ENCODE results near the gene SECTM1.

Gene SECTM1

DNA sequence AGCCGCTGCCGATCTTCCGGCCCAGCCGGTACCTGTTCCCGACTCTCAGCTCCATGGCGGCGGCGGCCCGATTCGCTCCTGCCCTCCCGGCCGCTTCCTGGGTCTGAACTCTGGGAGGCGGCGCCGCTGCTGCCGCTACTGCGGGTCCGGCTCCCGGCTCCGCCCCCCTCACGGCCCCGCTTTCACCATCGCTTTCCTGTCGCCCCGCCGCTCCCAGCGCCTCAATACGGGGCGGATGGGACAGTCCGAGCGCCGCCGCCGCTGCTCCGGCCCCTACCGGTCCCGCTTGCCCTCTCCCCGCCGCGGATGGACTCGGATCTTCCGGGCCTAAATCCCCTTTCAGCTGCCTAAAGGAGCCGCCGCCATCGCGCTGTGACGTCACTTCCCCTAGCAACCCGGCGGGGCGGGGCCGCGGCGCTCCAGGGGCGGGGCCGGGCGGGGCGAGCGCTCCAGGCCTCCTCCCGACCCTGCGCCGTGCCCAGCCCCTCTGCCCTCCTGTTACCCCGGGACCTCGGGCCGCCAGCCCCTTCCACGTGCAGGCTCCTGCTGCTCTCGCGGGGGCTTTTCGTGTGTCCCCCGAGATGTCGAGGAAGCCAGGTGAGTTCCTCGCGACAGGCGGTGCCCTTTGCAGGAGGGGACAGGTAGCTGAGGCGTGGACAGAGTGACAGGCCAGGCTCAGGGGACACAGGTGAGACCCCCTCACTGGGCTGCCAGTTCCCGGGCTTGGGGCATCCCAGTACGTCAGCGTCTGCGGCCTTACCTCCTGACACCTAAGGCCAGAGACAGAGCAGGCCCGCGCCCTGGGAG is 60.0 kb downstream of the SECTM1 start, which contains the start of gene CSNK1D:
TSS of gene CSNK1D (minus strand) at position 374 of the 807 bp plus-strand sequence. CDS start at position 55, 319 bp downstream.
- TF ChIP-seq, protein P1, sequence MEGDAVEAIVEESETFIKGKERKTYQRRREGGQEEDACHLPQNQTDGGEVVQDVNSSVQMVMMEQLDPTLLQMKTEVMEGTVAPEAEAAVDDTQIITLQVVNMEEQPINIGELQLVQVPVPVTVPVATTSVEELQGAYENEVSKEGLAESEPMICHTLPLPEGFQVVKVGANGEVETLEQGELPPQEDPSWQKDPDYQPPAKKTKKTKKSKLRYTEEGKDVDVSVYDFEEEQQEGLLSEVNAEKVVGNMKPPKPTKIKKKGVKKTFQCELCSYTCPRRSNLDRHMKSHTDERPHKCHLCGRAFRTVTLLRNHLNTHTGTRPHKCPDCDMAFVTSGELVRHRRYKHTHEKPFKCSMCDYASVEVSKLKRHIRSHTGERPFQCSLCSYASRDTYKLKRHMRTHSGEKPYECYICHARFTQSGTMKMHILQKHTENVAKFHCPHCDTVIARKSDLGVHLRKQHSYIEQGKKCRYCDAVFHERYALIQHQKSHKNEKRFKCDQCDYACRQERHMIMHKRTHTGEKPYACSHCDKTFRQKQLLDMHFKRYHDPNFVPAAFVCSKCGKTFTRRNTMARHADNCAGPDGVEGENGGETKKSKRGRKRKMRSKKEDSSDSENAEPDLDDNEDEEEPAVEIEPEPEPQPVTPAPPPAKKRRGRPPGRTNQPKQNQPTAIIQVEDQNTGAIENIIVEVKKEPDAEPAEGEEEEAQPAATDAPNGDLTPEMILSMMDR (IDR thresholded peaks at IDR 0.05; ENCODE audit: control extremely low read depth, extremely low read depth, low read depth, missing control alignments): no peak
- POLR2A ChIA-PET: interaction anchor here (0.6 to 0.9 kb wide), 3 partner anchors 11 to 60 kb away, joined by 3 read pairs; partner anchors contain the start of gene SLC16A3
- CTCF ChIA-PET: interaction anchor here (1.2 to 1.5 kb wide), 2 partner anchors 27 to 38 kb away, joined by 4 read pairs; no protein-coding TSS in a partner anchor
- DNase-seq (ENCODE audit: extremely low spot score): peak; percentile 99

DNA sequence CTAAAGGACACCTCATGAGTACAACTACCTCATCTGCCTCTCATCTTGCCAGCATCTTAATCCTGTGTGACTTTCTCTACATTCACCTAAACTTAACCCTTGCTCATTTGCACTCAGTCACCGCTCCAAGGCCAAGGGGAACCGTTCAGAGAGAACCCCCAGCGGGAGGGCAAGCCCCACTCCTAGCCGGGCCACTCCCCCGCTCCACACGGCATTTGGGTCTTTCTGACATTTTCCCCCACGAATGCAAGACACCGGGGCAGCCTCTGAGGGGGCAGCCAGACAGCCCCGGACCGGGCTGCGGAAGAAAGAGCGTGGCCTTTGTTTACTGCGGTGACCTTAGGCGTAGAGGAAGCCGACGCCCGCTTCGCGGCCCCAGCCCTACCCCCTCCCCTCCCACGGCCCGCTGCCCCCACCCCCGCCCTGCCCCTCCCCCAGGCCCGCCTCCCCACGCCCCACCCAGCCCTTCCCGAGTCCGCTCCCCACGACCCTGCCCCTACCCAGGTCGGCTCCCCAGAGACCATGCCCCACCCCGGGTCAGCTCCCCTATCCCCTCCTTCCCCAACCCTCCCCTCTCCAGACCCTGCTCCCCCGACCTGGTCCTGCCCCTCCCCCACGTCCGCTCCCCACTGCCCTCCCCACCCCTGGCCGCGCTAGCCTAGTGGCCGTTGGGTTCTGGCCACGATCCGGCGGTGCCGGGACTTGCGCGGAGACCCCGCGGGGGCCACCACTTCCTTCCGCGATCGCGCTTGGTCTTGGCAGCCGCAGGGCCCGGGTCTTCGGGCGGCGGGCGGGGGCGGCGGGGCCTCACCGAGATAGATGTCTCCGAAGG is 60.9 kb downstream of the SECTM1 start:
- CTCF ChIA-PET: interaction anchor here (1.2 kb wide), 1 partner anchor 28 kb away, joined by 4 read pairs; no protein-coding TSS in a partner anchor
- peak; percentile 65 for DNase-seq (ENCODE audit: extremely low spot score)
- POLR2A ChIA-PET: interaction anchor here (0.6 to 0.9 kb wide), 2 partner anchors 11 to 44 kb away, joined by 3 read pairs; partner anchors contain the start of gene SLC16A3
- TF ChIP-seq, protein P1 (IDR thresholded peaks at IDR 0.05; ENCODE audit: control extremely low read depth, extremely low read depth, low read depth, missing control alignments): no peak

DNA sequence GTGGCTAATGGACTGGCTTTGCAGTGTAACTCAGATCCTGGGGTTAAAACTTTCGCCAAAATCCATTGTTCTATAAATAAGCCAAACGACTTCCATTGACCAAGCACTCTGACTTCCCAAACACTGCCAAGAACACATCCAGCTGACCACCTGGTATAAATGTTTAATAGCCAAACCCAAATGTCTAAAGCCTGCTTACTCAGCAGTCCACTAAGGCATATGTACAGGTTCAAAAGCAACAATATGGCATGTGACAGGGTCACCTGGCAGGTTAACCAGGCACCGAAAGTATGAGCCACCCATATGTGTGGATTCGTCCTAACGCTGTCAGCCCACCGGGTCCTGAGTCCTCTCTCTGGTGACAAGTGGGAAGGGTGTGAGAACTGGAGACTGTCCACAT is 62.2 kb downstream of the SECTM1 start:
- TF ChIP-seq, protein P1 (IDR thresholded peaks at IDR 0.05; ENCODE audit: control extremely low read depth, extremely low read depth, low read depth, missing control alignments): no peak
- ChIA-PET POLR2A (no interaction called here), CTCF (no interaction called here)
- DNase-seq (ENCODE audit: extremely low spot score): no peak
